DOHH2 (cell line): ENCODE data around the gene GKN1.

Experiments used
- CTCF ChIP-seq: fragments of 200-600 bp; sonication (generic); IDR thresholded peaks from one replicate; pipeline ENCODE4 v1.5.1; 2014; ENCODE audit warnings: antibody characterized with exemption, mild to moderate bottlenecking, low read depth, low read length; ENCODE audit not compliant: poor library complexity, severe bottlenecking
- EZH2phosphoT487 ChIP-seq: fragments of 200-600 bp; sonication (generic); IDR thresholded peaks from 2 replicates; pipeline ENCODE4 v1.6.1; 2017; ENCODE audit warnings: borderline replicate concordance, mild to moderate bottlenecking, antibody characterized with exemption, low read length, moderate library complexity, mixed read lengths

- TF ChIP-seq CTCF (no peak), EZH2phosphoT487 (no peak)
These were observed 42.0 kb upstream of the GKN1 start for GRCh38 chr2:68932402-68932801.
